GM18511 (cell line): ENCODE measurements around the gene NXF2.
A peak's percentile ranks its signal among the peaks of the same experiment; 100 is the strongest.
"Not testable (repeated sequence)": the region's sequence is repeated elsewhere in the genome, so short reads cannot be mapped to it uniquely, and the experiment has no call there.

Experiments used
- ATAC-seq: cut with Tn5 transposase; IDR thresholded peaks from one replicate; pipeline ENCODE4 v1.9.1; 2021; ENCODE audit warnings: mild to moderate bottlenecking, moderate library complexity; ENCODE audit not compliant: unreplicated experiment

The NXF2 gene, protein sequence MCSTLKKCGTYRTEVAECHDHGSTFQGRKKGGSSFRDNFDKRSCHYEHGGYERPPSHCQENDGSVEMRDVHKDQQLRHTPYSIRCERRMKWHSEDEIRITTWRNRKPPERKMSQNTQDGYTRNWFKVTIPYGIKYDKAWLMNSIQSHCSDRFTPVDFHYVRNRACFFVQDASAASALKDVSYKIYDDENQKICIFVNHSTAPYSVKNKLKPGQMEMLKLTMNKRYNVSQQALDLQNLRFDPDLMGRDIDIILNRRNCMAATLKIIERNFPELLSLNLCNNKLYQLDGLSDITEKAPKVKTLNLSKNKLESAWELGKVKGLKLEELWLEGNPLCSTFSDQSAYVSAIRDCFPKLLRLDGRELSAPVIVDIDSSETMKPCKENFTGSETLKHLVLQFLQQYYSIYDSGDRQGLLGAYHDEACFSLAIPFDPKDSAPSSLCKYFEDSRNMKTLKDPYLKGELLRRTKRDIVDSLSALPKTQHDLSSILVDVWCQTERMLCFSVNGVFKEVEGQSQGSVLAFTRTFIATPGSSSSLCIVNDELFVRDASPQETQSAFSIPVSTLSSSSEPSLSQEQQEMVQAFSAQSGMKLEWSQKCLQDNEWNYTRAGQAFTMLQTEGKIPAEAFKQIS

DNA sequence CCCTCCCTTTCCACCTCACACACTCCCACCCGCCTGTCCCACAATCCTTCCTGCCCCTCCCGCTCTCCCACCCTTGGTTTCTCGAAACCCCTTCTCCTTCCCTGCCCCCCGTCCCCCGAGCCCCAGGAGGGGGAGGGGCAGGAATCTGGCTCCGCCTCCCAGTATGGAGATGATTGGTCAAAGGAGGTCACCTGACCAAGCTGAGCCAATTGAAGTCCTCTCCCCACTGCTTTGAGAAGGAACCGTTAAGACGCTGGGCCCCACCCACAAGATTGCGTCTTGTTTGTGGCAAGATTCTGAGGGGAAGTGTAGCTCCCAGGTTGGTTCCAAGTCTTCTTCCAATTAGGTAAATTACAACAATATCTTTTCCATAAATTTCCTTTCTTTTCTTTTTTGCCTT, at the start of gene NXF2:
TSS of gene NXF2 (plus strand) at position 275 of the 400 bp plus-strand sequence. CDS start 59,912 bp downstream, outside the sequence.
- not testable (repeated sequence) for ATAC-seq

DNA sequence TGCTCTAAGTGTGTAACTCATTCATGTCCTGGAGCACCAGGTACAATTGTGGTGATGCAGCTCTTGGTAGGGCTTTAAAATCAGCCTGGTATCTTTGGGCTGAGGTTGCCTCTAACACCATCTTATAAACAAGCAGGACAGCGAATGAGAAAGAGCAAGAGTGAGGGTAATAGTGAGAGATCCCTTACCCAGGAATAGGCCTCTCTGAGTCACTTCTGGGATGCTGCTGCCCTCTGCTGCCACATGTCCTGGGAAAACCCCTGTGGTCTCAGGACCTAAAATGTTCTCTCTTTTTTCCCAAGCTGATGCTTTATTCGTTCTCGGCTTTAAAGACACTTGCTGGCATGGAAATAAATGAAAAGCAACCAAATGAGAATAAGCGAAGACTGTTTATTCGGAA, 39.0 kb upstream of the NXF2 start:
- not testable (repeated sequence) for ATAC-seq

DNA sequence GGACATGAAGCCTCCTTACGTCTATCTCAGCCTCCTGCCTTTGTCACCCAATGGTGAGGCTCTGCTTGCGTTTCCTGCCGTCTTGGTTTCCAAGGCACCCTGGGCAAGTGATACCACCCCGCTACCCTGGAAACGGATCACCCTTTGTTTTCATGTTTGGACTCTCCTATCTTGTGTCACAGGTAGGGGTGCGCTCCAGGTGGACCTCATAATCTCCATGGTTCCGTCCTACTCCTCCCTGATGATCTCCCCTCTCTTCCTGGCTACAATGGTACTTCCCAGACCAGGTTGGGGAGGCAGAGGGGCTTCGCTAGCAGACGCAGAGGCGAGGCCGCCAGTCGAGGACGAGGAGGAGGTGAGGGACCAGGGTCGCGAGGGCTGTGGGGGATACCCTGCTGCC, 32.0 kb upstream of the NXF2 start, which contains the start of gene TCP11X1:
TSS of gene TCP11X1 (plus strand) at position 316 of the 400 bp plus-strand sequence.
- ATAC-seq, result not testable (repeated sequence)

DNA sequence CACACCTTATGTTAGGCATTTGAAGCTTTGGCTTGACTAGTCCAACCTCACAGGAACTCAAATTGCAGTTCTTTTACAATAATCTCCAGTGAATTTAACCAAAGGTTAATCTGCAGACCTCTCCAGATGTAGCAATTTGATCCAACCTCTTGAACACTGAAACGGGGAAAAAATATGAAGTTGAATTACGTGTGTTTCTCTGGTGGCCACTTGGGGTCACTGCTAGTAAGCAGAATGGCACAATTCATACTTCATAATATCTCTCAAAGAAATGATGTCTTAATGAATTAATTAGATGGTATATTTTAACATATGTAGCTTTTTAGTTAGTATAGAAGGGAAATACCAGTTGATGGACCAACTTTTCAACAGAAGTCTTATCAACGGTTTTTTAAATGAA, 30.5 kb upstream of the NXF2 start:
- not testable (repeated sequence) for ATAC-seq

DNA sequence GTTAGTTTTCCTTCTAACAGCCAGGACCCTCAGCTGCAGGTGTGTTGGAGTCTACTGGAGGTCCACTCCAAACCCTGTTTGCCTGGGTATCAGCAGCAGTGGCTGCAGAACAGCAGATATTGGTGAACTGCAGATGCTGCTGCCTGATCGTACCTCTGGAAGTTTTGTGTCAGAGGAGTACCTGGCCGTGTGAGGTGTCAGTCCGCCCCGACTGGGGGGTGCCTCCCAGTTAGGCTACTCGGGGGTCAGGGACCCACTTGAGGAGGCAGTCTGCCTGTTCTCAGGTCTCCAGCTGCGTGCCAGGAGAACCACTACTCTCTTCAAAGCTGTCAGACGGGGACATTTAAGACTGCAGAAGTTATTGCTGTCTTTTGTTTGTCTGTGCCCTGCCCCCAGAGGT, 11.3 kb upstream of the NXF2 start:
- not testable (repeated sequence) for ATAC-seq

DNA sequence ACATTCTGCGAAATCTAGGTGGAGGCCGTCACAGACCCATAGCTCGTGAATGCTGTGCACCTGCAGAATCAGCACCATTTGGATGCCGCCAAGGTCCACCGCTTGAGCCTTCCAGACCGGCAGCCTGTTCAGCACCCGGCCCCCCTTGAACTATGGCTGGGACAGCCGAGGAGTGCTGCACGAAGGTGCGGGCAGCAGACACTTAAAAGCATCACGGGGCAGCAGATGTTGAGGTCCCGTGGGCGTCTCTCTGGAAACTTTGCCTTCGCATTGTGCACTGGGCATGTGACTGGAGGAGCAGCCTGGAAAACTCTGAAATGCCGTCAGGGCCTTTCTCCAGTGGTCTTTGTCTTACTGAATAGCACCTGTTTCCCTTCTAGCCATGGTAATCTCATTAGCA, 6.7 kb upstream of the NXF2 start:
- not testable (repeated sequence) for ATAC-seq

DNA sequence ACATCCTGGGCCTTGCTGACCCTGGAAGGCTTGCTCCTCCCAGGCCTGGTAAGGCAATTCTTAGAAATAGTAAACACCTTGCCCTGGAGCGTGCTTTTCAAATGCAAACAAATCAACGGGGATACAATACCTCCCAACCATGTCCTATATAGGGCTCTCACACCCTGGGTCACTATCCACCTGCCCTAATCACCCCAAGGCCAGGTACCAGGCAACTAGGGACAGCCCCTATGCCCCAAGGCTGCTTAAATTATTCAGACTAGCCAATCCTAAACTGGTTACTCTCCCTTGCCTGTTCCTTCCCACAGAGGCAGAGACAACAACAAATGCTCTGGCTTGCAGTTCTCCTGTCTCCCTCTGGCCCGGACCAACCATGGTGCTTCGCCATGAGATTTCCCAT, 25.3 kb downstream of the NXF2 start:
- not testable (repeated sequence) for ATAC-seq

DNA sequence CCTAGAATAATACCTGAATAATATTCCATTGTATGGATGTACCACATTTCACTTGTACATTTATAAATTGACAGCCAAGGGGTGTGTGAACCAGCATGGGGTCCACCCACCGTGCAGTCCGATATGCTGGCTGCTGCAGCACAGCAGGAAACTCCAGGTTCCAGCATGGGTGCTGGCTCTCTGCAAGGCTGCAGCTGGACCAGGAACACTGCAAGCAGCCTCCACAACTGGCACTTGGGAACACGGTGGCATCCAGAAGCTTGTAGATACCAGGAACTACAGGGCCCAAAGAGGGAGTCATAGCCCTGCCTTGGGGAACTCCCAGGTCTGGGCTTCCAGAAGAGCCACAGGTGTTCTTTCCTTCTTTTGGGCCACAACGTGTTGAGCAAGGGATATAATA, 91.2 kb downstream of the NXF2 start:
- no peak for ATAC-seq

DNA sequence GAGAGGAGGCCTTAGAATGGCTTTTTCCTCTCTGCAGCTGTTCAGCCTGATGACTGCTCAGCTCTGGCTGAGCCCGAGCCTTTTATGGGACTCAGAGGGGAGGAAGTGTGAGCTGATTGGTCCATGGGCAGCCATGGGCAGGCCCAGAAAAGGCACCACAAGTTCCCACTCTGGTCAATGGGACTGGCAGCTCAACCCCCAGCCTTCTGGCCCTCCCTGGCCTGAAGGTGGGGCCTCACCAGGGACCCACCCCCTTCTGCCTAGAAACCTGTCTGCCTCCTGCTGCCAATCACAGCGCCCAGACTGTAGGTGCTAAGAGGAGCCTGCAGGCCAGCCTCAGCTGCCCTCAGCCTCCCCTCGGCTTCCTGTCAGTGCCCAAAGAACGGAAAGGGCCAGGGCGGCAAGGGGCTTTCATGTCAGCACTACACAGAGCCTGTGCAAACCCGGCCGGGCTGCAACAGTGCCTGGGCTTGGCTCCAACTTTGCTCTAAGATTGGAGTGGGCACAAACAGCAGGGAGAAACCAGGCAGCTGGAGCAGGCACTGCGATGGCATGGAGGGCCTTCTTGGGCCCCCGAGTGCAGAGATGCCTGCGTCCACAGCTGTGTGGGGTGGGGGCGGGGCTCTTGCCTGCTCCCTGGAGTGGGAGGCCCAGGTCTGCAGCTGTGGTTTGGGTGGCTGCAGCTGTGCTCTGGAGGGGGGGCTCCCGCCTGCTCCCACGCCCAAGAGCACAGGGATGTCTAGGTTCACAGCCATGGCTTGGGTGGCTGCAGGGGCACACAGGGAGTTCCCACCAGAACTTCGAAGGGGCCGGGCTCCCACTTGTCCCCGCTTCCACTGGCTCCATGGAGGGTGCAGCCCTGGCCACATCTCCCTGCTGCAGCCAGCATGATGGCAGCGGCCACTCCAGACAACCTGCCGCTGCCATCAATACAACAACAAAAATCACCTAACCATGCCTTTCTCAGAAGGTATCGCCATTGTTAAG, 92.6 kb downstream of the NXF2 start:
- peak; percentile 84 for ATAC-seq

DNA sequence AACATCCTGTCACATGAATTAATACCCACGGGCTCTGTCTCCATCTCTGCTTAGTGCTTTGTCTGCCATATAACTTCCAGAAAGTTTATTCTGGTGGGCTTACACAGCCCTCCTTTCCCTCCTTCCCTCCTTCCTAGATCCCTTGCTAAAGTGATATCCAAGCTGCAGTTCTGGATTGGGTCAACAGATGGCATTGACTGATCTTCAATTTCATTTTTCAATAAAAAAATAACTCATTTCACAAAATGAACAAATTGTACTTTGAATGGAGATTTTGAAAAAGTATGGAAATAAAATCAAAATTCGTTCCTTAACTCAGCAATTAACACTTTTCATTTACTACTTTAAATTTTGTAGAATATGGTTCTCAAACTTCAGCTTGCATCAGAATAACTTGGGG, 94.9 kb downstream of the NXF2 start:
- no peak for ATAC-seq

DNA sequence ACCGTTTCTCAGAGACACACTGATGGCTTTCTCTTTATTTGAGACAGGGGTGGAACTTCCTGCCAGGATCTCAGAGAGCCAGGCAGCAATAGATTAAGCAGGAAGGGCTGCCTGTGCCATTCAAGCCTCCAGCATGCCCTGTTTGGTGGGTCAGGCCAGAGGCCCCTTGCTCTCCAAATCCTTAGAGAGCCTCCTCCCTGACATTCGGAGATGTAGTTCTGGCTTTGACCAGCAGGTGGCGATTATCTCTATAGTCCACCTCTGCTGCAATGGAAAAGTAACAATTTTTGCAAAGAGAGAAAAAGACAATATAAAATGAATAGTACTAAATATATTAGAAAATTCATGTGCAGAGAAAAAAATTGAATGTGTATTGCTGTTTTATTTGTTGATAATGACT, 98.9 kb downstream of the NXF2 start:
- ATAC-seq, result peak; percentile 75
